Eye (tissue), 1 donor: ENCODE data around the gene C11orf86.
"Not testable (repeated sequence)": the region's sequence is repeated elsewhere in the genome, so short reads cannot be mapped to it uniquely, and the experiment has no call there.

Experiments
- DNase-seq: peaks from one replicate; pipeline ENCODE4 v3.0.0-alpha.2; 2015

C11orf86 gene

DNA sequence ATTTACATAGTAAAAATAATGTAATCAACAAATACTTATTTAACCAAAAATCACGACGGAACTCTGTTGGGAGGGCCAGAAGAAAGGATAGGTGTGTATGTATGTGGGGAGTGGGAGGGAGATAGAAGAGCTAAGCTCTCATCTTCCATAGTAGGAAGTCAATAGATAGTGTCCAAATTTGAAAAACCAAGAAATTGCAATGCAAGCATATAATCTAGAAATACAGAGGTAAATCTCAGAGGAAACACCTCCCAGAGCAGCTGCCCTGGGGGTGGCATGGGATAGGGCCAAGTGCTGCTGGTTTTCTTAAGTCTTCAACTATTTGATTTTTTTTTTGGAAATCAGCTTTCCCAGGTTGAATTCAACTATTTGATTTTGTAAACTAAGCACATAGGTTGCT lies 16.9 kb downstream of the C11orf86 start:
- no peak for DNase-seq

GRCh38 chr11:66996609-66997273 lies 21.6 kb downstream of the C11orf86 start:
- DNase-seq = peak; percentile 16

- no peak for DNase-seq
Measured at GRCh38 chr11:66999555-66999954, 24.5 kb downstream of the C11orf86 start.

DNA sequence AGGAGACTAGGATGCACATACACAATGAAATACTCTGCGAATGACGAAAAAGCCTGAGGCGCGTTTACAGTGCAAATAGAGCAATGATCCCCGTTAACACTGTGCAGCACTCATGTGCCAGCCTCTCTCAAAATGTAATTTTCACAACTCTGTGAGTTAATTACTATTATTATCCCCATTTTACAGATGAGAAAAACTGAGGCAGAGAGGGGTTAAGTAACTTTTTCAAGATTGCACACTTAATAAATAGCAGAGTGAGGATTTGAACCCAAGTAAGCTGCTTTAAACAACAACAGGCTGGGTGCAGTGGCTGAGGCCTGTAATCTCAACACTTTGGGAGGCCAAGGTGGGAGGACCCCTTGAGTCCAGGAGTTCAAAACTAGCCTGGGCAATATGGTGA lies 26.2 kb downstream of the C11orf86 start:
- no peak for DNase-seq

DNA sequence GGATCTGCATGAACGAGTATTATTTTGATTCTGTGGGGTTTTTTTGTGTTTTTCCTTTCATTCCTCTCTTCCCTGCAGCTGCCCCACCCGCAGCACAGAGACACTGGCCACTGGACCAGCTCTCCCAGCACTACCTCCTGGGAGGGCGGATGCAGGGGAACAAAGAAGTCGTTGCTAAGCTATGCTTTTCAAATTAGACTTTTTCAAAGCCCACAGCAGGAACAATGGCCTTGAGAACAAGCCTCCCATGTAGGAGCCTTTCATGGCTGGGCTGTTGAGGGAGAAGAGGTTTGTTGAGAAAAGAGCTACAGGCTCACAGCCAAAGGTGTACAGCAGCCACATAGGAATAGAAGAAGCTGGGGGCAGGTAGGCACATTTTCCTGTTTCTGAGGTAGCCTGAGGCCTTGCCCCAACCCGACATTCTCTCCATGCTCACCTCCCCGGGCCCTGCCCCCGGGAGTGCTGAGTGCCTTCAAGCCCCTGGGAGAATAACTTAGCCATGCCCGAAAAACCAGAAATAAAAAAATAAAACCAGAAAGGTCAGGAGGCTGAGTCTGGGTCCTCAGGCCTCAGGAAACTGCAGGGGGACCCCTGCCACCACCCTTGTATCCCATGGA lies 27.3 kb downstream of the C11orf86 start:
- DNase-seq = peak; percentile 35

DNA sequence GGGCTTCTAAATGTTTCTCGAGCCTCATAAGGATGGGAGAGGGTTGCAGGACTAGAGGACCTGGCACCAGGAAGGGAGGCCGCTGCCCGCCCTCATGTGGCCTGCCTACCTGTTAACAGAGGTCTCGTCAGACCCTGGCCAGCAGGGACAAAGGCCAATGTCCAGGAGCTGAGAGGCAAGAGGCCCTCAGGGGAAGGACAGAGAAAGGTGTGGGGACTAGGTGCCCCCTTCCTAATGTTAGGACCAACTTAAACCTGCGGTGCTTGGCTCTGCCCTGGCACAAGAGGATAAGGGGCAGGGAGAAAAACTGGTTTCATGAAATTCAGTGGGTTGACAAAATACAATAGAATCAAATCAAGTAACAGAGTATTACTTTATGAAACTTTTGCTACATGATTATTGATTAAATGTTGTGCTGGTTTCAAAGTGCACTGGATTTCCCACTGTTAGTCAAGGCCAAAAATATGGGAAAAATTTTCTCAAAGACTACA lies 27.9 kb downstream of the C11orf86 start:
- no peak for DNase-seq

DNA sequence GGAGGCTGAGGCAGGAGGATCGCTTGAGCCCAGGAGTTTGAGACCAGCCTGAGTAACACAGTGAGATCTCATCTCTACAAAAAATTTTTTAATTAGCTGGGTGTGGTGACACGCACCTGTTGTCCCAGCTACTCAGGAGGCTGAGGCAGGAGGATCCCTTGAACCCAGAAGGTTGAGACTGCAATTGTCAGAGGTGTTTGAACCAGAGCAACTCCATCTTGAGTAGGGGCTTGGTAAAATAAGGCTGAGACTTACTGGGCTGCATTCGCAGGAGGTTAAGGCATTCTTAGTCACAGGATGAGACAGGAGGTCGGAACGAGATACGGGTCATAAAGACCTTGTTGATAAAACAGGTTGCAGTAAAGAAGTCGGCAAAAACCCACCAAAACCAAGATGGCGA lies 30.1 kb downstream of the C11orf86 start:
- not testable (repeated sequence) for DNase-seq

GRCh38 chr11:67006029-67006884 lies 31.2 kb downstream of the C11orf86 start:
- peak; percentile 31 for DNase-seq

GRCh38 chr11:67007126-67007525 lies 32.0 kb downstream of the C11orf86 start:
- no peak for DNase-seq

DNA sequence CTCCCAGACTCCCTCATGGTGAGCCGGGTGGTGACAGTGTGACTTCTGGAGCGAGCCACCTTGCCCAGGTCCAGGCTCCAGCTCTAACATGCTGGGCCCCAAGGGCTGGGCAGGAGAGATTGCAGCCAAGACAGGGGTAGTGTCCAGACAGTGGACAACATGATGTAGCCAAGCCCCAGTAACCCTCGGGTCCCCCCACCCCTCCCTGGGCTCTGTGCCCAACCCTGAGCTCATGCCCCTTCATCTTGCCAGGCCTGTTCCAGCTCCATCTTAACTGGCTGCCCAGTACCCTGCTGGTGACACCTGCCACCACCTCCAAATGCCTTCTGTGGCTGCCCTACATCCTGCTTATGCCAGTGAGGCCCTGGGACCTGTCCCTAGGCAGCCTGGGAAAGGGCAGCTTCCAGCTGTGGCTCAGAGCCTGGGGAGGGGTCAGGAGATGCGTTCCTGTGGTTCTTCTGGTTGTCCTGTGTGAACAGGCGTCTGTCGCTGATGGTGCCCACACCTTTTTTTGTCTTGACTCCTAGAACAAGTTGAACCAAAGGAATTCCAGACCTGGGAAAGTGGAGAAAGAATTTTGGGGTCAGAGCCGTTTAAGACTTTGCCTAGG lies 35.3 kb downstream of the C11orf86 start:
- no peak for DNase-seq

GRCh38 chr11:67013511-67014045 lies 38.5 kb downstream of the C11orf86 start:
- no peak for DNase-seq

DNA sequence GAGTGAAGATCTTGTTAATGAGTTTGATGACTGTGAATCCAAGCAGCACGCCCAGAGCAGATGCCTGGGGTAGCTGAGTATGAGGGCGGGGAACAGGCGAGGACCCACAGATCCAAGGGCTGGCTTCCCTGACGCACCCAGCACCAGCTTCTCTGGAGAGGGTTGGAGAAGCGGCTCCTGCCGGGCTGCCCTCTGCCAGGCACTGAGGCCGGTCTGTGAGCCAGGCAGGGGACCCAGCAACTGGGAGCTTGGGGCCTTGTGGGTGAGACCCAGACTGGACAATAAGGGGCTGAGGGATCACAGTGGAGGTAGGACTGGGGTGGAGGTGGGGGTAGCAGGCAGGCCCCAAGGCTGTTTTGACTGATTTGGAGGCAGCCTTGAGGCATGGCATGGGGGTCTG lies 39.2 kb downstream of the C11orf86 start:
- no peak for DNase-seq

GRCh38 chr11:67015048-67015447 lies 39.9 kb downstream of the C11orf86 start:
- DNase-seq = no peak

DNA sequence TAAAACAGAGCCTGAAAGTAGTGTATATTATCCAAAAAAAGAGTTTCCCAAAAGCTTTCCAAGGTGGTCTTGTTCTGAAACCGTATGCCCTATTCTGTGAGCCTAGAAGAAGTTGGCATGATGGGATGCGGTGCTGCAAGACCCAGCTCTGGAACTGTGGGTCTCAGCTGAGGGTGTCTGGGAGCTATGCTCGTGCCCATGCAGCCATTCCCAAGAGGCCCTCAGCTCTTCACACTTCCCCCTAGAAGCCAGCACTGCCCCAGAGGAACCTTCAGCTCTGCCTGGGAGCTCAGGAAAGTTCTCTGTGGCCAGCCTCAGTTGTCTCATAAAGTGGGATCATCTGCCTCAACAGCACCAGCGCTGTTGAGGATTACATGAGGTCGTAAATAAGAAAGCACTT lies 41.4 kb downstream of the C11orf86 start:
- DNase-seq = no peak

DNA sequence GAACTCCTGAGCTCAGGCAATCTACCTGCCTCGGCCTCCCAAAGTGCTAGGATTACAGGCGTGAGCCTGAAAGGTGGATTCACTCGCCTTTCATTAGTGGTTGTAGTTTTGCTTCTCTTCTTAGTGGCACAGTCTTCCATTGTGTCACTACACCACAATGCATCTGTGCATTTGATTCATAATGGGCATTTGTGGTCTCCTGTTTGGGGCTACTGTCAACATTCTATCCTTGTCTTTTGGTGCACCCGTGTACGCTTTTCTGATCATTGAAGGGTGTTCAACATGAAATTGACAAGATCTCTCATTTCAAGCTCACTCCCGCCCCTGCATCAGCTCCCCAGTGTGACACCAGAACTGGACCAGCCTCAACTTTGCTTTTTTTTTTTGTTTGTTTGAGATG lies 45.8 kb downstream of the C11orf86 start:
- DNase-seq = no peak

DNA sequence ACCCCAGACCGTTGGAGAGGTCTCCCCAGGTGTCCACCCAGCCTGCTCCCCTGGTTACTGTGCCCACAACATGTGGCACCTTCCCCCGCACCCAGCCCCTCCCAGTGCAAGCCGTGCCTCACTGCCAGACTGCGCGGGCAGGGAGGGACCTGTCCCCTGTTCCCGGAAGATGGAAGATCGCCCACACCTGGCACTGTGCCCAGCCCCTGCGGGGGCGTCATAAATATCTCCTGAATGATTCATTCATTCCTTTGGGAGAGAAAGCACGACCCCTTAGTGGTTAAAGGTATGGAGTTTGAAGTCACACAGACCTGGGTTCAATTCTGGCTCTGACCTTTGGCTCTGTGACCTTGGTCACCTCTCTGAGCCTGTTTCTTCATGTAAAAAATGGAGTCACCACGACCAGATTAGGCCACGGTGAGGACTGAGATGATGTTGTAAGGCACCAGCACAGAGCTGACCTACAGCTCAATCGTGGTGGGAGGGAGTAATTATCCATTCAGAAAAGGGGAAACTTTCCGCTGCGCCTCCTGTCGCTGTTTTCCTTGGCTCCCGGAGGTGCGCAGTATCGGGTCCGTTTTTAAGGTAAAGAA lies 47.3 kb downstream of the C11orf86 start:
- DNase-seq = peak; percentile 28

DNA sequence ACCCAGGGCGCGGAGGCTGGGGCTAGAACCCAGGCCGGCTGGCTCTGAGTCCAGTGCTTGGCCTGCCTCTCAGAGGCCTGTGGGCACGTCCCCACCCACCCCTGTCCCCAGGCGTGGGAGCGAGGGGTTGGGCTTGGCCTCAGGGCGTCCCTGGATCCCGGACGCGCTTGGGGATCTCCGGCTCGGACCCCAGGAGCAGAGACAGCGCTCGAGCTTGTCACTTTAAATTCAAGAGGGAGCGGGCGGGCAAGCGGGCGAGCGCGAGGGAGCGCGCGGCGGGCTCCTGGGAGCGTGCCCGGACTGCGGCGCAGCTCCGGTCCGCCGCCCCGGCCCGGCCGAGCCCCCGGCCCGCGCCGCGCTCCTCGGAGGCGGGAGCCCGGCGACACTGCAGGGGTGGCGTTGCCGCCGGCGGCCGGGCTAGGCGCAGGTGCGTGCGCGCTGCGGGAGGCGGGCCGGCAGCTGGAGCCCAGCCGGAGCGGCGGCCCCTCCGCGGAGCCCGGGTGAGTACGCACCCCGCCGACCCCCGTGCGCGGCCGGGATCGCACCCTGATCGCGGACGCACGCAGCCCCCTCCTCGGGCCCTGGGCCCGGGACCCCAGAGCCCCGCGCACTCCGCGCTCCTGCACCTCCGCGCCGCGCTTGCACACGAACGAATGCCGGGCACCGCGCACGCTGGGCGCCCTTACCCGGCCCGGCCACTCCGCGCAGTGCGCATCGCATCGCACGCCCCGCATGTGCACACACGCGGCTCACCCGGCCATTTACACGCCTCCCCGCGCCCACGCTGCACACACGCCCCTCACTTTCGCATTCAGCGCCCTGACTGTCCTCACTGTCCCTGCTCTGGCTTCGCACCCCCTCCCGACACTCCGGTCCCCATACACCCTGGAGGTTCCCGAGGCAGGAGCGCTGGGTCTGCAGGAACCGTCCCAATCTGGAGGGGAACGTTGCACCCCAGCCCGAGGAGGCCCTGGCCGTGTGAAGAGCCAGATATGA lies 48.2 kb downstream of the C11orf86 start, which contains the start of gene SYT12:
Gene SYT12 (plus strand): TSS at position 174 of the 996 bp plus-strand sequence. CDS start 7,011 bp downstream, outside the sequence.
- DNase-seq = peak; percentile 58

DNA sequence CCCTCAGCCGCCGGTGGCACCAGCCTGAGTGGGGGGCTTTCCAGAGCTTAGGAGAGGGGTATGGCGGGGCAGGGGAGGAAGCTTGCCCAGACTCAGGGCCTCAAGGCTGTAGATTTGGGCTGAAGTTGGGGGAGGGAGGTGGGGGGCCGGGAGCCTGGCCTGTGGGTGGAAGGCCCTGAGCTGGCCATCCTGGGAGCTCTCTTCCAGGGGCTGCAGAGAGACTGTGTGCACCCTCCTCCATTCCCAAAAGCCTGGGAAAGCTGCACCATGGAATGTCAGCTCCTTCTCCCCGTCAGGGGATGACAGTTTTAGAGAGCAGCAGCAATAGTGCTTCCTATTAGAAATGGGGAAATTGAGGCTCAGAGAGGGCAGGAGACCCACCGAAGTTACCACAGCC lies 48.9 kb downstream of the C11orf86 start:
- DNase-seq = no peak

DNA sequence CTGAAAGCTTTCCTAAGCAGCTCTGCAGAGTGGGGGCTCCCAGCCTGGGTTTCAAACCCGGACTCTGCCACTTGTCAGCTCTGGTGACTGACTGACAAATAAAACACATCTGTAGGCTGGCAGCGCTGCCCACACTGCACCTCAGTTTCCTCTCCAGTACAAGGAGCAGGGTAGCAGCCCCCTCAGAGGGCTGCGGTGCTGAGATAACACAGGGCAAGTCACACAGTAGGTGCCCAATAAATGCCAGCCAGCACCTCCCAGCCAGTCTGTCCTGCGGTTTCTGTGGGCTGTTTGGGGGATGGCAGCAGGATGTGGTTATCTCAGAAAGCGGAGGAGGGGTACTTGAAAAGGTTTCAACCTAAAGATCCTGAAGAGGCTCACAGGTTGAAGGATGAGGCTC lies 49.3 kb downstream of the C11orf86 start:
- DNase-seq = no peak

DNA sequence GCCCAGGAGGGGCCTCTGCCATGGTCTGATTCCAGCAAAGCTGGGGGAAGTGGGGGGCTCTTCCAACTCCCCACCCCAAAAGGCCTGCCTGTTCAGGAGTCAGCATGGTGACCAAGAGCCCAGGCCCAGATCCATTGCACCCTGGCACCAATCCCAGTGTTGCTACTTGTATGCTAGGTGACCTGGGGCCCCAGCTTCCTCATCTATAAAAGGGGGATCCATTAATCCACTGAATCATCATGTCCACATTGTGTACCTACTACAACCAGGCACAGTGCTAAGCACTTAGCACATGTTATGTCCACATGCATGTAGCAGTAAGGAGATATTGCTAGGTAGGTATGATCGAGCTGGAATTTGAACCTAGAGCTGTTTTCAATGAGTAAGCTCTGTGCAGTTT lies 49.9 kb downstream of the C11orf86 start:
- no peak for DNase-seq

DNA sequence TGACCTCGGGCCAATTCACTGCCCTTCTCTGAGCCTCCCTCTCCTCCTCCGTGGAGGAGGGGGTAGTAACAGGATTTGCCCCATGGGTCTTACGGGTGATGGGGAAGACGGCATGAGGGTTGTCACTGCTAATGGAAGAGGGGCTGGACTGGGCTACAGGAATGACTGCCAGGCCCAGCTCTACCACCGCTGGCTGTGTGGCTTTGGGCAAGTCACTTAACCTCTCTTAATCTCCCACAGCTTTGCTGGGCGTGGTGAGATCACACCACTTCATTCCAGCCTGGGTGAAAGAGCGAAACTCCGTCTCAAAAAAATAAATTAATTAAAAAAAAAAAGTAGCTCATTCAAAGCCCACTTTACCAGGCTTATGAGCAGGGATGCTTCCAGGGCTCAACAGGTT lies 50.6 kb downstream of the C11orf86 start:
- no peak for DNase-seq
